GM18907 (cell line): ENCODE results near the gene CFAP43.

Experiments used
- ATAC-seq: cut with Tn5 transposase; IDR thresholded peaks from one replicate; pipeline ENCODE4 v1.9.1; 2021; ENCODE audit warnings: mild to moderate bottlenecking, moderate library complexity; ENCODE audit not compliant: unreplicated experiment

Gene CFAP43, protein sequence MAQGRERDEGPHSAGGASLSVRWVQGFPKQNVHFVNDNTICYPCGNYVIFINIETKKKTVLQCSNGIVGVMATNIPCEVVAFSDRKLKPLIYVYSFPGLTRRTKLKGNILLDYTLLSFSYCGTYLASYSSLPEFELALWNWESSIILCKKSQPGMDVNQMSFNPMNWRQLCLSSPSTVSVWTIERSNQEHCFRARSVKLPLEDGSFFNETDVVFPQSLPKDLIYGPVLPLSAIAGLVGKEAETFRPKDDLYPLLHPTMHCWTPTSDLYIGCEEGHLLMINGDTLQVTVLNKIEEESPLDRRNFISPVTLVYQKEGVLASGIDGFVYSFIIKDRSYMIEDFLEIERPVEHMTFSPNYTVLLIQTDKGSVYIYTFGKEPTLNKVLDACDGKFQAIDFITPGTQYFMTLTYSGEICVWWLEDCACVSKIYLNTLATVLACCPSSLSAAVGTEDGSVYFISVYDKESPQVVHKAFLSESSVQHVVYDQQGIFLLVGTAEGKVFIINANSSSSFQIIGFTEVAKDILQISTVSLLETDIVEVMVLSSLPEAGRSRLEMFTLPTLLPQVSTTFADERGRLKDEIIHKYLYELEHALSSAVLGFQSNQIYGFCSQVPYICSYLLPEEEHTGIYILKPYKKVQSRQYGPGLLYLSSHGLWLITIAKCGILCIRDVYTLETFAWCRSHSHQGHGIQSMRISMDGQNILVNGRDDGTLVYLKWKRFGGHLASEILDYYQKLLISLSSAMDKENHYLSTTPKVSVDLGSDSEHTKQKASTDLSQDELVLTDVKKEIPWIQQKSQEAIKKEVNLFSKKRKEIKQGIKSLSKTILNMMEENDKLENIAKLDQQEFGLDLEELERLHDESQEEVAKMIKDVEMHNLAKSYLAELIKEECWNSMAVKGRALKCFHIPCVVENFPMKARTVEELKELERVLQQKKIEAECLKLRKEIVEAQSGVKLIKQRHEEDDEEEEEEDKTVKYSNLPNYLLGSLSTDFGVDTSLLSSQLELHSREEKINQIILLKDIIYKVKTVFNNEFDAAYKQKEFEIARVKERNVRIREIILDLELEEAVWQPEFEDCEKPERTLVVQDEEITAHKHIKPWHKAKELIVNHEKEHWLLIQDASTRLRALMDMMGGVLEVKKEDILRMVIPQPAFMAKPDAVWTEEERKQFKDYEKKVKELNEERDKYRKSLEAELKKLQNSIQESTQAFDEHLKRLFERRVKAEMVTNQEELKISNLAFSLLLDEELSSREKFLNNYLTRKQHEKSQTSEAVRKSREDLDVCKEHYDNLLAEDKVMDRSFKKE (N-terminal part only)

DNA sequence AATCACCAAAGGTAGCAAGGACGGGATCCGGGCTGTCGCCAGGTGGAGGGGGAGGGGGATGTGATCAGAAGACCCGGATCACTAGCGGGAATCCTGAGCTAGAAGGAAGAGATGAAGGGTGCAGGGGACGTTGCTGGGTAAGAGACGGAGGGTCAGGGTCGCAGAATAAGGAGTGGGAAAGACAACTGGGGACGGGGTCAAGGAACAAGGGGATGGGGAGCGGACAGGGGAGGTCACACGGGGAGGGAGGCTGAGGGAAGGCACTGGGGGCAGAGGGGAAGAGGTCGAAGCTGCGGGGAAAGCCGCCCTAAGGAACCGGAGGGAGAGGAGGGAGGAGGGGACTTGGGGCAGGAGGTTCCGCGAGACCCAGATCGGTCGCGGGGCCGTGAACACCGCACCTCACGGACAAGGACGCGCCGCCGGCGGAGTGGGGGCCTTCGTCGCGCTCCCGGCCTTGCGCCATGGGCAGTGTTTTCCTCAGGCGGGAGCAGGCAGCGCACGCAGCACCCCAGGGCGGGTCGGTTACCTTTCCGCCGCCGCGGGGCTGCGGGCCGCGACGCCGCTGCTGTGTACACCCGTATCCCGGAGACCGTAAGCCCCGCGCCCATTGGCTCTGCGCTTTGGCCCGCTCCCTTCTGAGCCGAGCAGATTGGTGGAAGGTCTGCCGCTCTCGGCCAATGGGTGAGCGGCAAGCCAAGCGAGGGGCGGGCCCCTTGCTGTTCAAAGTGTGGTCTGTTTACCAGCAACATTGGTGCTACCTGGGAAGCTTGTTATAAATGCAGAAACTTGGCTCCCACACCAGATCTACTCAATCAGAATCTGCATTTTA, at the start of gene CFAP43:
CFAP43 (minus strand) TSS at position 581 of the 829 bp plus-strand sequence; CDS start at position 463, 118 bp downstream.
- peak; percentile 100 for ATAC-seq

DNA sequence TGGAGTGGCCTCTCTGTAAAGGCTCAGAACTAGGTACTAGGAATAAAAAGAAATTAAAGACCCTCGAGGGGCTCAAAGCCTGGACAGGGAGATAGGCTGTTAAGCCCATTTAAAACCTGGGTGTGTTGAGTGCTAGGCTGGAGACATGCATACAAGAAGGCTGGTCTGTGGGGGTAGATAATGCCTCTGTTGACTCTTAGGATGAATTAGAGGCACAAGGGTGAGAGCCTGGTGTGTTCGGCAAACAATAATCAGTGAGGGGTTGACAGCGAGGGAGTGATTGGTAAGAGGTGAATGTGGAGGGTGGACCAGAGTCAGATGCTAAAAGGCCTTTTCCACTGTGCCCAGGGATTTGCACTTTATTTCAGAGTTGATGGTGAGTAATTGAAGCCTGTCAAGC, 49.5 kb upstream of the CFAP43 start:
- no peak for ATAC-seq

DNA sequence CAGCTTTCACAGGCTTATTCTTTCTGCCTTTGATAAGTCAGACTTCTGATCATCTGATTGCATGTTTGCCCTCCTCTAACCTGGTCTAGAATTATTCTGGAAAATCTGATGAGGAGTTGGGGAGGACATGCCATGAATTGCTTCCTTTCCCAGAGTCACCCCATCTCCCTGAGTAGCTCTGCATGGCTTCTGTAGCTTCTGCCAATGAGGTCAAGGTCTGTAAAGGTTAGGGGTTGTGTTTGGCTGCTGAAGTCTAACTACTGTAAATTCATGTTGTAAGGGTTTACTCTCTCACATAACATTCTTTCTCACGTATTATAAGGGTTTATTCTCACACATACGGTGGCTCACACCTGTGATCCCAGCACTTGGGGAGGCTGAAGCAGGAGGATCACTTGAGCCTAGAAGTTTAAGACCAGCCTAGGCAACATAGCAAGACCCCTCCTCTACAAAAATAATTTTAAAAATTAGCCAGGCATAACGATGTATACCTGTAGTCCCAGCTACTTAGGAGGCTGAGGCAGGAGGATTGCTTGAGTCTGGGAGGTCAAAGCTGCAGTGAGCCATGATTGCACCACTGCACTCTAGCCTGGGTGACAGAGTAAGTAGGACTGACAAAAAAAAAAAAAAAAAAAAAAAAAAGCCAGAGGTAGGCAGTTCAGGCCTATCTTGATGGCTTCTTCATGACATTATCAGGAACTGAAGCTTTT, 47.5 kb upstream of the CFAP43 start:
- ATAC-seq, result no peak

DNA sequence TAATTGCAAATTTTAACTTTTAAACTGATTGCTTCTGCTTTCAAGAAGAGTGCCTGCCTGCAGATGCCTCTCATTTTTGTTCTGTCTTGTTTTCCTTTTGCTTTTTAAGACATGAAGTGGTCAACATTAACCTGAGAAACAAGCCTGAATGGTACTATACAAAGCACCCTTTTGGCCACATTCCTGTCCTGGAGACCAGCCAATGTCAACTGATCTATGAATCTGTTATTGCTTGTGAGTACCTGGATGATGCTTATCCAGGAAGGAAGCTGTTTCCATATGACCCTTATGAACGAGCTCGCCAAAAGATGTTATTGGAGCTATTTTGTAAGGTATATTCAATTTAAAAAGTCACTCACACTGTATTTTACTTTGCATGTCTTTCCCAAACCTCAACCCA, 45.6 kb upstream of the CFAP43 start:
- no peak for ATAC-seq

DNA sequence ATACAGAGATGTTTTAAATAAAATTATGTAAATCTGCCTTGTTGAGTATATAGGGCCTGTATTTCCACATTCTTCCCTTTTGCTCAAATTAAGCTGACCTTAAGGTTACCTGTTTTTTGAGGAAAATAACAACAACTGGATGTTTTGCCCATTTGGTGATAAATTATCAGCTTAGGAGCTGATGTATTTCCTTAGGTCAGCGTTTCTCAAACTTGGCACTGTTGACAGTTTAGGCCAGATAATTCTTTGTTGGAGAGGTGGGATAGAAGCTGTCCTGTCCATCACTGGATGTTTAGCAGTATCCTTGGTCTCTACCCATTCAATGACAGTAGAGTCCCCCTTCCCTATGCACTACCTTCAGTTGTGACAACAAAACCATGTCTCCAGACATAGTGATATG, 44.0 kb upstream of the CFAP43 start:
- no peak for ATAC-seq

DNA sequence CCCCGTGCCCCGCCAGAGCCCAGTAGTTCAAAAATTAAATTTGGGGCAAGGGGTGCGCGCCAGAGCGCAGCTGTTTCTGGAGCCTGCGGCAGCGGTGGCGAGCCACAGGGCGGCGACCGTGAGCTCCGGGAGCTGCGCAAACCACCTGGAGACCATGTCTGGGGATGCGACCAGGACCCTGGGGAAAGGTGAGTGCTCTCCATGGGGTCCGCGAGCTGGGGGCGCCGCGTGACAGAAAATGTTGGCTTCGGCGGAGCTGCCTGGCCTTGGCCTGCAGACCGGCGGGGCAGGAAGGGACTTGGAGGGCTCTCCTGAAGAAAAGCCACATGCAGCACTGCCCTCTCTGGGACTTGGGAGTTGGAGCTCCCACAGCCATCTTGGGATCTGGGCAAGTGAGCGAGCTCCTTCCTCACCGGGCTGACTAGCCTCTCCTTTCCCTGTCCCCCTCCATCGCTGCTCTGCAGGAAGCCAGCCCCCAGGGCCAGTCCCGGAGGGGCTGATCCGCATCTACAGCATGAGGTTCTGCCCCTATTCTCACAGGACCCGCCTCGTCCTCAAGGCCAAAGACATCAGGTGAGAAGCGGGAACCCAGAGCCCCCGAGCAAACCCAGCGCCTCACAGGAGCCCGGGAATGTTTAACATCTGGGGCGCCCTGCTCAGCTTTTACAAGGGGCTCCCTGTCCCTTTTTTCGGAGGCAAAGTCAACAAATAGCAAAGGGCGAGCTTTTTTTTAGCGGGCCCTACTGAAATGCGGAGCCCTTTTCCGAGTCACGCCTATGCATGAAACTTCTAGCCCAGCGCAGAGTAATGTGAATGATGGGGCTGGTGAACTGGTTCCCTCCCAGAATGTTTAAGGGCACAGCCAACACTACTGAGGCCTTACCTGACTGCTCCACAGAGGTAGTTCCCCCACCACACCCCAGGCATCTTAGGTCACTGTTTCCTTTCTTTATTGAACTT, 42.9 kb upstream of the CFAP43 start:
- ATAC-seq, result peak; percentile 85

DNA sequence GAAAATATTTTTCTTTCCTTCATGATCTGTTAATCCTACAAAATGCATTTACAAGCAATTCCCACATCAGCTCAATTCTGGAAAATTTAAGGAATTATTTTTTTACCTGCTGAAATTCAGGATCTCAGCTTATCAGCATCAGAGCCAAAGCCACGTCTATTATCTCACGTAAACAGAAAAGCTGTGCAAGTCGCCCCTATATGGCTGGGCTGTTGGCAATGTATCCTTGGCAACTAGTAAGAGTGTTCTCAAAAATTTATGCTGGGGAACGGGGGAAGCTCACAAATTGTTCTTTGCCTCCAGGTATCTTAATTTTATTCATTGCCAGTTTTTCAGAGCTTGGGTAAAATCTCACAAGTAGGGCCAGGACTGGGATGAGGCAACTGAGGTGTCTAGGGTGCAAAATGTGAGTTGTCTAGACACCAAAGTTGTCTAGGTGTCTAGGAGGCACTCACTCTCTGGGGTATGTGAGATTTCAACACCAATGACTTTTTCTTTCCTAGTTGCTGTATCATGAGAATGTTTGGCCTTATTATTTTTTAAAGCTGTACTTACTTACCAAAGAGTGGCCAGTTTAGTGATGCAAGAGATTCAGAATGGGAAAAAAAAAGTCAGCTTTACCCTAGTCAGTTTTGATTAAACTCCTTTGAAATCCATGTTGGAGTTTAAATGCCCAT, 41.9 kb upstream of the CFAP43 start:
- no peak for ATAC-seq

DNA sequence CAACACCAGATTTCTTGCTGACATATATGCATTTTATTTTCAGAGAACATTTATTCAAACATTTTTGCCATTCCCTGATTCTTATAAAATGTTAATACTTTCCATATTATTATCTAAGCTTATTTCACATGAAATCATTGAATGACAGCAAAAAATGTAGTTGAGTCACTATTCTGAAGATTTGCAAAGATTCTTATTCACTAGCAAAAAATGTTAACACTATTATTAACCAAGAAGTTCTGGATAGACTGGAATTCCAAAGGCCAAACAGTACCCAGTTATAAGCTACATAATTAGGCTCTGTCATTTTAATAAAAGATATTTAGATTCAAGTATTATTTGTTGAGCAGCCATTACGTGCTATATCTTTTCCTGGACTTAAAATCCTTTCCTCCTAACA, 41.1 kb upstream of the CFAP43 start:
- ATAC-seq, result no peak

DNA sequence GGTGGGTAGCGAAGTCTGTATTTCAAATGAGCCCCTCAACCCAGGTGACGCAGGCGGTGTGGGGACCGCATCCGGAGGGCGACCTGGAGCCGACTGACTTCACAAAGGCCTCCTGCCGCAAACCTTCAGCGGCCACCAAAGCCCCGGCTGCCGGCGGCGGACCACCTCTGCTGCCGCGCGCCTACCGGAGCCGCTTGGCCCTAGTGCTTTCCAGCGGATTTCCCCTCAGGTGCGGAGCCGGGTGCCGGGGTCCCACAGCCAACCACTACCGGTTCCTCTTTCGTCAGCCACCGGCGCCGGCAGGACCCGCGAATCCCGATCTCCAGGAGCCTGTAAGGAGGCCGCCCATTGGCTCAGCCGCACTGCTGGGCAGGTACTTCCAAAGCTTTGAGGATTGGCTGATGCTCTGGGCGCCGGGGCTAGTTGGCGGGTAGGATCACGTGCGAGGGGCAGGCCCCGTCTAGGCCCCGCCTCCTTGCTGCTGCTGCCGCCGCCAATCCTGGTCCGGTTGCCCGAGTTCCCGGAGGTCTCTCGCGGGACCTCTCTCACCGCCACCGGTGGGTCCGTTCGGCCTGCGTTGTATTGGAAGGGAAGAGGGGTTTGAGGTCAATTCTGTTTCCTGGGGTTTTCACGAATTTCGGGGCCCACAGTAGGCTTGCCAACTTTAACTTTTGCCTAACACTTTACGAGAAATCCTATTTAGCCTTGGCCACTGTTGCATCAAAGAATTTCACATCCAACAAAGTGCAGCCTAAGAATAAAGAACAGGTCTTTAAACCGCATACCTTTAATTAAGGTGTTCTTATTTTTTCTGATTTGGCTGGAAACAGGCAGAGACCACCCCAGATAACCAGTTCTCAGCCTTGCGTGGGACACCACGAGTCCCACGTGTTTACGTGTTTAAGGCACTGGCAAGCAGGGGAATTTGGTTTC, 36.8 kb upstream of the CFAP43 start, which contains the start of gene GSTO2:
GSTO2 (plus strand) TSS at position 472 of the 933 bp plus-strand sequence. CDS start 5,732 bp downstream, outside the sequence.
- peak; percentile 99 for ATAC-seq

DNA sequence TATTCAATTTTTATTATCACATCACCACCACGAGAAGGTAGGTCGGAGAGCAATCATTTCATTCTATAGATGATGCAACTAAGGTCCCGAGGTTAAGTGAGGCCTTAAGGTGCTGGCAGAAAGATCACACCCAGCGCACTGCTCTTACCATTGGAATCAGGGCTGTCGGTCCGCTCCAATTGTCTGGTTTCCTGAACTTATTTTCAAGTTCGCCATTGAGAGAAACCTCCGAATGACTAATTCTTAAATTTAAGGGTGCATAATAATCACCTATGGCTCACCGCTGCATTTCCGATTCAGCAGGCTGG, 36.2 kb upstream of the CFAP43 start:
- ATAC-seq, result peak; percentile 0

DNA sequence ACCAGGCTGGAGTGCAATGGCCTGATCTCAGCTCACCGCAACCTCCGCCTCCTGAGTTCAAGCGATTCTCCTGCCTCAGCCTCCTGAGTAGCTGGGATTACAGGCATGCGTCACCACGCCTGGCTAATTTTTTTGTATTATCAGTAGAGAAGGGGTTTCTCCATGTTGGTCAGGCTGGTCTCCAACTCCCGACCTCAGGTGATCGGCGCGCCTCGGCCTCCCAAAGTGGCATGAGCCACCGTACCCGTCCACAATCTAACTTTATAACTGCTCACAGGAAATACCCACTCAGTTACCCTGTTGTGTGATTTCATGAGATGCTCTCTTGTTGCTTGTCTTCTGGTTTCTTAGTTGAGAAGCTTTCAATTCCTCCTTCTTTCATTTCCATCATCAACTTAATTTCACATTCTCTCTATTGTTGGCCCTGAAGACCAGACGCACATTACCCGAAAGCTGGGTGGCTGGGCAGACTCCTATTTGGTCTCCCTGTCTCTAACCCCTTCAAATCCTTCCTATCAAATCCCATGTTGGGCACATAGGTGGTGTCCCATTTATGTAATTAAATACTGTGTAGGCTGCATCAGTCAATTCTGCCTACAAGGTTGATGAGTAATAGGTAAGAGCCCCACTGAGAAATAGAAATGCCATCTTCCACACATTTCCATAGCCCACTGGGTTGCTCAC, 35.7 kb upstream of the CFAP43 start:
- no peak for ATAC-seq

DNA sequence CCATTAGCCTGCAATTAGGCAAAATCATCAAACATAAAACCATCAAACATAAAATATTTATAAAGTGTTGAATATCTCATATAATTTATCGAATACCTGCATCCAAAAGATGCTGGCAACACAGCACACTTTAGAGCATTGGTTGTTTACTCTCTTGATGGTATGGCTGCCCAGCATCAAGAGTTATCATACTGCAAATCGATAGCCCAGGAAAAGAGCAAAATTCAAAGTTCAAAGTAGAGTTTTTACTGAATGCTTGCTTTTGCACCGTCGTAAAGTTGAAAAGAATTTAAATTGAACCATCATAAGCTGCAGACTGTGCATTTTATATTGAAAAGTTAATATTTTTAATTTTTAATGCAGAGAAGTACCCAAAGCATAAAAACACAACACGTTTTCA, 32.6 kb upstream of the CFAP43 start:
- no peak for ATAC-seq

DNA sequence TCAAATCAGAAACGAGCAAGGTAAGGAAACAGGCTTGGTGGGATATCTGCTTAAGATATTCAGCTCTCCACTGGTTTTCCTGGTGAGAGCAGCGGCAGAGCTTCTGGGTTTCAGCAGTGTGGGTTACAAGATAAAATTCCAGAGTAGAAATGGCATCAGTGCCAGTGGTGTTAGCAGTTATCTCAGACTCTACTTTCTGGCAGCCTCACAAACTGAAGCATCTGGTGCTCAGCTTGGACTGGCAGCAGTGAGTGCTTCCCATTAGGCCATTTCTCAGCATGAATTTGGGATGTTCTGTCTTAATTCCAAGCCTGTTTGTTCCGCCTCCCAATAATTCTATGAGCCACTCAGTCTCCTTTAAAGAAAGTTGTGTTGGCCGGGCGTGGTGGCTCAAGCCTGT, 29.9 kb upstream of the CFAP43 start:
- ATAC-seq, result no peak

DNA sequence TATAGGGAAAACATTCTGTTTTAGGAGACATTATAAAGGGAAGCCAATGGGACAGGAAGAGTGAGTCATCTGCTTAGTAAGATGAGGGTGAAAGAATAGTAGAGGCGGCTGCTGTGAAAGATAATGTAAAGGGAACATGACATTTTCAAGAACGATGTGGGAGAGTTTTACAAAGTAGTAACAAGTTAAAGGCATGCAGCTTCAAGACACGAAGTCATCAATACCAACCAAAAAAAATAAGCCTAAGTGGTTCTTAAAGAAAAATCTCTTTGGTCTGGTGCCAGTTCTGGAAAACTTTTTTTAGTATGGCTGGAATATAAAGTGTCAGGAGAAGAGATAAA, 28.6 kb upstream of the CFAP43 start:
- no peak for ATAC-seq

DNA sequence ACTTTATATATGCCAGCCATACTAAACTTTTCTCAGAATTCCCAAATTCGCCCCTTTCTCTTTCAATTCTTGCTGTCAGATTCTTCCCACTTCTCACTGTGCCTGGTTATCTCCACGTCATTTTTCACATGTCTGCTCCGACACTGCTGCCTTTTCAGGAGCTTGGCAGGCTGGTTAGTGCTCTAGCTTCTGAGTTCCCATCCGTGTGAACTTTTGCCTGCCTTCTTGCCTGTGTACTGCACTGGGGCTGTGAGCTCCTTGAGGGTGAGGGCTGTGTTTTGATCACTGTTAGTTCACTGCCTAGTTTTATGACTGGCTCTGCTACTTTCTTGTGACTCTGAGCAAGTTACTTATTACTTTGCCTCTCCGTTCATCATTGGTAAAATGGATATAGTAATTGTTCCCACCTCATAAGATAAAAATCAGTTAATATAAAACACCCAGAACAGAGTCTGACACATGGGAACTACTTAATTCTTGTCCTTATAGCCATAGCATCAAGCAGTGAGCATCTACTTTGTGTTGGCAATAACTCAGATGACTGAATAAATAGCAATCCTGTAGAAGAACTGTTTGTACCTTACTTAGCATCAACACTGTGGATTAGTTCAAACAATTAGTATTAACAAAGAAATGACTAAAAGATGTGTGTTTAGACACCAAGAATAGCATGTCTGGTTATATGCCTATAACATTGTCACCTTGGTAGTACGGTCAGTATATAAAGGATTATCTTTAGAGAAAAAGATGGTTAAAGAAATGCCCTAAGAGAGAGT, 28.0 kb upstream of the CFAP43 start:
- ATAC-seq, result no peak

DNA sequence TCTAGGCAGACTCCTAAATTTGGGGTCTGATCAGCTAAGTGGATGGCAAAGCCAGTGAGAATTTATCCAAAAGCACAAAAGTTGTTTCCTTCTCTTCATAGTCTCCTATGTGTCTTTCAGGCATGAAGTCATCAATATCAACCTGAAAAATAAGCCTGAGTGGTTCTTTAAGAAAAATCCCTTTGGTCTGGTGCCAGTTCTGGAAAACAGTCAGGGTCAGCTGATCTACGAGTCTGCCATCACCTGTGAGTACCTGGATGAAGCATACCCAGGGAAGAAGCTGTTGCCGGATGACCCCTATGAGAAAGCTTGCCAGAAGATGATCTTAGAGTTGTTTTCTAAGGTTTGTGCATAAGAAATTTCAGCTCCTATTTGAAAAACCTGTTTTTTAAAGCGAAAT, 27.3 kb upstream of the CFAP43 start:
- ATAC-seq, result no peak
